NCI-H2227 (cell line): ENCODE data around the gene ALKBH1.
"Not testable (repeated sequence)": the region's sequence is repeated elsewhere in the genome, so short reads cannot be mapped to it uniquely, and the experiment has no call there.

ENCODE experiments used
- DNase-seq: peaks from one replicate; lab custom pipeline; 2025; ENCODE audit not compliant: unreplicated experiment; lab: John Stamatoyannopoulos, UW

Gene ALKBH1

DNA sequence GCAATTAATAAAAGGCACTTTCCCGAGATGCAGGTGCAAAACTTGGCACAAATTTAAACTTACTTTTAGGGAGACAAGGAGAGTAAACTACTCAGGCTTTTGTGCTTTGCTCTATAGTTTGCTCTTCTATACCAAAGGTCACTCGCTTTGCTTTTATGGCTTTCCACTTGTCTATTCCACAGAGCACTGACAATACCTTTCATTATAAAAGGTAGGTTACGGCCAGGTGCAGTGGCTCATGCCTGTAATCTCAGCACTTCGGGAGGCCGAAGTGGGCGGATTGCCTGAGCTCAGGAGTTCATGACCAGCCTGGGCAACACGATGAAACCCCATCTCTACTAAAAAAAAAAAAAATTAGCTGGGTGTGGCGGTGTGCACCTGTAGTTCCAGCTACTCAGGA is 32.9 kb downstream of the ALKBH1 start:
- DNase-seq = no peak

- no peak for DNase-seq
Observed at GRCh38 chr14:77673193-77673592, 34.6 kb downstream of the ALKBH1 start.

DNA sequence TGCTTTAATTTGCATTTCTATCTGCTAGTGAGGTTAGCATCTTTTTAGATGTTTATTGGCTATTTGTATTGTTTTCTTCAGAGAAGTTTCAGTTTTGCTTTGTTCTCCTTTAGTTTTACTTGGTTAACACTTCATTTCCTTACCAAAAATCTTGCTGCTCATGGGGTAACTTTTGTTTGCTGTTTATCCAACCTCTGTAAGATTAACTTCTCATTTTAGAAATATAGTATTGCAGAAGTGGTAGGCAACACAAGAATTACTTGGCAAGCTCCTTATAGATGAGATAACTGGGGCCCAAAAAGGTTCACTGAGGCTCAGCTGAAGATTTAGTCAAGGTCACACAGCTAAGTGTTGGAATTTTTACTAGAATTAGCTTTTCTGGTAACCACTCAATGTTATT is 40.5 kb downstream of the ALKBH1 start:
- no peak for DNase-seq

DNA sequence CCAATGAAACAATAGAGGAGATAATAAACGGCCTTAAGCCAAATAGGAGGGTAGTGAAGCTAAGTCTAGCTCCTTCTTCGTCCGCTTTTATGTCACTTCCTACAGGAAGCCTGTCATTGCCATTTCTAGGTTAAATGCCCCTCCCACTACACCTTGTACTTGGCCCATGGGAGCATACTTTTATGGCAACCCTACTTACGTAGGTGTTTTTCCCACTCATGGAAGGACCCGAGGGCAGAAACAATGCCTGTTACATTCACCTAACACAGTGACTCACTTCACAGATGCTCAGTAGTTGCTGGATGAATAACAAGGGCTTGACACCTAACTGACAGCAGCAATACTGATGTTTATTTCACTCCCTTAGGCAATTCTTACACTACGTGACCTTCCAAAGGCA is 44.5 kb downstream of the ALKBH1 start:
- no peak for DNase-seq

DNA sequence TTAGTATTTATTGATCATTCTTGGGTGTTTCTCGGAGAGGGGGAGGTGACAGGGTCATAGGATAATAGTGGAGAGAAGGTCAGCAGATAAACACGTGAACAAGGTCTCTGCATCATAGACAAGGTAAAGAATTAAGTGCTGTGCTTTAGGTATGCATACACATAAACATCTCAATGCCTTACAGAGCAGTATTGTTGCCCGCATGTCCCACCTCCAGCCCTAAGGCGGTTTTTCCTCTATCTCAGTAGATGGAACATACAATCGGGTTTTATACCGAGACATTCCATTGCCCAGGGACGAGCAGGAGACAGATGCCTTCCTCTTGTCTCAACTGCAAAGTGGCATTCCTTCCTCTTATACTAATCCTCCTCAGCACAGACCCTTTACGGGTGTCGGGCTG is 46.3 kb downstream of the ALKBH1 start:
- DNase-seq = not testable (repeated sequence)

DNA sequence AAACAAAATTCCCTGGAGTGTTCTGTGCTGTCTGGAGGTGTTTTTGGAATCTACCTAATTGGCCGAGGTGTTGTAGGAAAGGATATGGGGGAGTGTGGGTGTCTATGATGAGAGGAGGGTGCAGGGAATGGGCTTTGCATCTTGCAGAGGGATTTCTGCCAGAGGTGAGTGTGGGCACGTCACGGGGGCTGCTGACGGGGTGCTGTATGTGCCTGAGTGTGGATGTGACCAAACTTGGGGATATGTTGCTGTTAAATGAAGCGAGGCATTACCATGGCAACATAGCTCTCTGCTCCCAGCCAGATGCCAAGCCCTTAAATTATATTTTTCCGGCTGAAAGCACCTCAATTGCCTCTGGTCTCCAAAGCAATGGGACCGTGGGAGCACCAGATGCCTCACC is 47.1 kb downstream of the ALKBH1 start:
- DNase-seq = peak; percentile 87

- no peak for DNase-seq
Observed at GRCh38 chr14:77659831-77660230, 48.0 kb downstream of the ALKBH1 start.

- no peak for DNase-seq
Observed at GRCh38 chr14:77657280-77657679, 50.5 kb downstream of the ALKBH1 start.

- peak; percentile 49 for DNase-seq
Observed at GRCh38 chr14:77654001-77654441, 53.8 kb downstream of the ALKBH1 start.

GRCh38 chr14:77649326-77649725 is 58.5 kb downstream of the ALKBH1 start:
- DNase-seq = no peak

DNA sequence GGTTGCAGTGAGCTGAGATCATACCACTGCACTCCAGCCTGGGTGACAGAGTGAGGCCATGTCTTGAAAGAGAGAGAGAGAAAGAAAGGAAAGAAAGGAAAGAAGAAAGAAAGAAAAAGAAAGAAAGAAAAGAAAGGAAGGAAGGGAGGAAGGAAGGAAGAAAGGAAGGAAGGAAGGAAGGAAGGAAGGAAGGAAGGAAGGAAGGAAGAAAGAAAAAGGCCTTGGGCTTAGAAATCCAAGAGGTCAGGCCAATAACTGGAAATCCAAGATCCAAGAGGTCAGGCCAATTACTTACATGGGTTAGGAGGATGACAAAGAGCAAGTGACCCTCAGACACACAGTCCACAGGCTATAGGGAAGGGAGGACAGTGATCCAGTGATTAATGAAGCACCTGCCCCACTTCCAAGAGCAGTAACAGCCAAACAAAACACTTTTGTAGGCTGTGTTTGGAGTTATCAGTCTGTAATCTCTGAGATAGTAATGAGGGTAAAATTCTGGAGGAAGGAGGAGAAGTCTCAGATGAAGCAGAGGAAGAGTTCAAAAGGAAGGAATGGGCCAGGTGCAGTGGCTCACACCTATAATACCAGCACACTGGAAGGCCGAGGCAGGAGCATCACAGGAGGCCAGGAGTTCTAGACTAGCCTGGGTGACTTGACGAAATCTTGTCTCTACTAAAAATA is 59.2 kb downstream of the ALKBH1 start:
- DNase-seq = no peak

DNA sequence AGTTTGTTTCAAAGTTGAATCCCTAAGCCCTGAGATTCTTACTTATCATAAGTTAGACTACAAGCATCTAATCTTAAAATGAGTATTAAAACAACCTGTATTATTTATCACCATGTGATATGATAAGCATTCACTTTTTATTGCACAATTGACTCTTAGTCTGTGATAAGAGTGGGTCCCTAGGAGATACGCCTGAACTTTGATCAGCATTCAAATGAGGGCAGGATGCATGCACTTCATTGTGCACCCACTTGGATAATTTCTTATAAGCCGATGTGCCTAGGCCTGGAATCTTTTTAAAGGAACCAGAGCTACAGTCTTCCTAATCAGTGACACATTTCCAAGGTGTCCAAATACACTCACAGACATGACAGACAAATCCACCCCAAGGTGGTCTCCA is 60.0 kb downstream of the ALKBH1 start:
- no peak for DNase-seq

- no peak for DNase-seq
Observed at GRCh38 chr14:77646907-77647306, 60.9 kb downstream of the ALKBH1 start.

DNA sequence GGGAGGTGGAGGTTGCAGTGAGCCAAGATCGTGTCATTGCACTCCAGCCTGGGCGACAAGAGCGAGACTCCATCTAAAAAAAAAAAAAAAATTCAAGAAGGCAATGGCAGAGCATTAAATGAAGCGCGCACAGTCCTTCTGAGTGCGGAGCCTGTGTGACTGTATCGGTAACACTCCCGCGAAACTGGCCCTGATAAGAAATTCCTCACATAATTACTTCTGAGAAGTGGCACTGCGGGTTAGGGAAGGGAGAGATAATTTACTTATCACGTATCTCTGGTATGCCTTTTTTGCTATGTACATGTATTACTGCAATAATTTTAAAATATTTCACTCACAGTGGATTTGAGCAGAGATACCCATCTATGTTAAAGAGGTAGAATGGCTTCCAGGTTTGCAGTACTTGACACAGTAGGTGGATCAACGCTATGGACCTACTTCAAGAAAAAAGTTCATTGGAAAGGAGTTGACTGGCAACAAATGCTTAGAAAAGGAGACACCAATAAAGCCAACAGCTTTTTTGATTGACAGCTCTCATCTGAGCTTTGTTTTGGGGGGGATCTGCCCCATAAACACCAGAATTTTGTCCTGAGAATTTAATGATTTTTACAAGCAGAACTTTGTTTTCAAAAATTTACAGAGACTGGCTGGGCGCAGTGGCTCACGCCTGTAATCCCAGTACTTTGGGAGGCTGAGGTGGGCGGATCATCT is 62.1 kb downstream of the ALKBH1 start:
- DNase-seq = no peak

DNA sequence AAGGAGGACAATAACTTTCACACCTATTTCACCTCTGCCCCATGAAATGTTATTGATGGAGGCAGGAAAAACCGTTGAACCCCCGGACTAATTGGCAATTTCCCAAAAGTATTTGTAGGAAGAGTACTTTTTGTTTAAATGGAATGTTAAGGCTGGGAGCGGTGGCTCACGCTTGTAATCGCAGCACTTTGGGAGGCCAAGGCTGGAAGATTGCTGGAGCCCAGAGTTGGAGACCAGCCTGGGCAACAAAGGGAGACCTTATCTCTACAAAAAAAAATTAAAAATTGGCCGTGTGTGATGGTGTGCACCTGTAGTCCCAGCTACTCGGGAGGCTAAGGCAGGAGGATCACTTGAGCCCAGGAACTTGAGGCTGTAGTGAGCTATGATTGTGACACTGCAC is 65.4 kb downstream of the ALKBH1 start:
- no peak for DNase-seq

DNA sequence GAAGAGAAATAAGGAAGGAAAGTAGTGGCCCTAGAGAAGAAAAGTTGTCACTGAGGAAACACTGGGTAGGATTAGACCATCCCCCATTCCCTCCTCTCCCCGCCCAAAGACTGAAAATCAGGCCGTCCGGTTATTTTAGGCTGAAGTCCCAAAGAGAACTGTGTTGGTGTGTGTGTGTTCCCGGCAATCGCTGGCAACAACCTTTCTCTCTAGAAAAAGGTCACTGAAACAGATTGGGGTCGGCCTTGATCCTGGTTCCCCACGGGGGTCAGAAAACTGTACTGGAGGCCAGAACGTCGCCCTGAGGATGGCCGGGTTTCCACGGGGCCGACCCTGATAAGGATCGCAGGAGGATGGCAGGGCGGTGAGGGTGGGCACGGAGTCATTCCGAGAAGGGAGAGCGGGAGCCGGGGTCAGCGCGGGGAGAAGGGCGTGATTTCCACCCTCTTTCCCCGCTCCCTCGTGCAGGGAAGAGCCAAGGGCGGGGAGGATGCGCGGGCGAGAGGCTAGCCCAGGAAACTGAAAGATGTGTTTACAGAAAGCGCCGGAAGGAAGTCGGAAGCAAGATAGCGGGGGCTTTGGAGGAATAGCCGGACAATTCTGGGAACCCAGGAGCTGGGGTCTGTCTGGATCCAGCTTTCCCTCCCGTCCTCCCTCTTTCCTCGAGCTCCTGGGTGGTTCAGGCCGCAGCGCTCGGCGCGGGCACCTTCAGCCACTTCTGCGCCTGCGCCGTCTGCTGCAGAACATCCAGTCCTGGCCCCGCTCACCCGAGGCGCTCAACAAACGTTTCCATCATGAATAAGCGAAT is 66.1 kb downstream of the ALKBH1 start:
- DNase-seq = peak; percentile 13

DNA sequence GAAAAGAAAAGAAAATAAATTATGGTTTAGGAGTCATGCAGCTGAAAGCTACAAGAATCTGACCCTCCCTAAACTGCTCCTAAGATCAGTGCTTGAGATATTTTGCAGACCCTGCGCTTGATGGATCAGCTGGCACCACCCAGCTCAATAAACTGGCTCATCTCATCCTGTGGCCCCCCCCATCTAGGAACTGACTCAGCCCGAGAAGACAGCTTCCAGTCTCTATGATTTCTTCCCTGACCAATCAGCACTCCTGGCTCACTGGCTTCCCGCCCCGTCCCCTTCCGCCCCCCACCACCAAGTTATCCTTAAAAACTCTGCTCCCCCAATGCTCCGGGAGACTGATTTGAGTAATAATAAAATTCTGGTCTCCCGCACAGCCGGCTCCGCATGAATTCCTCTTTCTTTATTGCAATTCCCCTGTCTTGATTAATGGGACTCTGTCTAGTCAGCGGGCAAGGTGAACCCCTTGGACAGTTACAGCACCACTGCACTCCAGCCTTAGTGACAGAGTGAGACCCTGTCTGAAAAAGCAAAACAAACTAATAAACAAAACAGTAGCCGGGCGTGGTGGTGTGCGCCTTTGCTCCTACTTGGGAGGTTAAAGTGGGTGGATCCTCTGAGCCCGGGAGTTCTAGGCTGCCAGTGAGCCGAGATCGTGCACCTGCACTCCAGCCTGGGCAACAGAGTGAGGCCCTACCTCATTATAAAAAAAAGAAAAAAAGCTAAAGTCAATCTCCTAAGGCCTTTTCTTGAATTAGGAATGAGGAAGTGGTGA is 66.9 kb downstream of the ALKBH1 start:
- no peak for DNase-seq

GRCh38 chr14:77638771-77639171 is 69.1 kb downstream of the ALKBH1 start:
- no peak for DNase-seq

DNA sequence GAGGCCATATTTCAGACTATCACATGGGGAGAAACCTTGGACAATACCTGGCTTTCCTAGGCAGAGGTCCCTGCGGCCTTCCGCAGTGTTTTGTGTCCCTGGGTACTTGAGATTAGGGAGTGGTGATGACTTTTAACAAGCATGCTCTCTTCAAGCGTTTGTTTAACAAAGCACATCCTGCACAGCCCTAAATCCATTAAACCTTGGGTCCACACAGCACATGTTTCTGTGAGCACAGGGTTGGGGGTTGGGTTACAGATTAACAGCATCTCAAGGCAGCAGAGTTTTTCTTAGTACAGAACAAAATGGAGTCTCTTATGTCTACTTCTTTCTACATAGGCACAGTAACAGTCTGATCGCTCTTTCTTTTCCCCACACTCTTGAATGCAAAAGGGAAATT is 72.0 kb downstream of the ALKBH1 start:
- DNase-seq = not testable (repeated sequence)

DNA sequence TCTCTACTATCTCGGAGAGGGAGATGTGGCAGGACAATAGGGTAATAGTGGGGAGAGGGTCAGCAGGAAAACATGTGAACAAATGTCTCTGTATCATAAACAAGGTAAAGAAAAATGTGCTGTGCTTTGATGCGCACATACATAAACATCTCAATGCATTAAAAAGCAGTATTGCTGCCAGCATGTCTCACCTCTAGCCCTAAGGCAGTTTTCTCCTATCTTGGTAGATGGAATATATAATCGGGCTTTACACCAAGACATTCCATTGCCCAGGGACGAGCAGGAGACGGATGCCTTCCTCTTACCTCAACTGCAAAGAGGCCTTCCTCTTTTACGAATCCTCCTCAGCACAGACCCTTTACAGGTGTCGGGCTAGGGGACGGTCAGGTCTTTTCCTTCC is 72.4 kb downstream of the ALKBH1 start:
- DNase-seq = not testable (repeated sequence)

DNA sequence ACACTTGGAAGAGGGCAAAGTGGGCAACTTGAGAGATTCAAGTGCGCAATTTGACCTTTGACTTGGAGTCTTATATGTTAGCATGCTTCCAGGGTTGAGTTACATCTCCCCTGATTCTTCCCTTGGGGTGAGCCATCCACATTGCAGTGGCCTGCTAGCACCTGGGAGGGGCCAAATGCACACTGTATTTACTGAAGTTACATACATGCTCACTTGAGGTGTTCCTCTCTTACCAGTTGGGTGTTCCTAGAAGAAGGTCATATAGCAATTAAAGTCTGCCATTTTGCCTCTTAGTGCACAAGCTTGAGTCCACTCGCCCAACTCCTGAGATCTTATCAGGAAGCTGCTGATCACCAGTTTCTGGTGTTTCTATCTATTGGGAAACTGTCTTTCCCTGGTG is 77.7 kb downstream of the ALKBH1 start:
- no peak for DNase-seq
